IPS DF 19.7 (cell line): Measurements from ENCODE around the gene ATPAF2.
A peak's percentile ranks its signal among the peaks of the same experiment; 100 is the strongest.

Source experiments
- DNase-seq: peaks from one replicate; pipeline ENCODE4 v3.0.0-alpha.2; 2013; ENCODE audit warnings: low read depth, low spot score

Gene ATPAF2

DNA sequence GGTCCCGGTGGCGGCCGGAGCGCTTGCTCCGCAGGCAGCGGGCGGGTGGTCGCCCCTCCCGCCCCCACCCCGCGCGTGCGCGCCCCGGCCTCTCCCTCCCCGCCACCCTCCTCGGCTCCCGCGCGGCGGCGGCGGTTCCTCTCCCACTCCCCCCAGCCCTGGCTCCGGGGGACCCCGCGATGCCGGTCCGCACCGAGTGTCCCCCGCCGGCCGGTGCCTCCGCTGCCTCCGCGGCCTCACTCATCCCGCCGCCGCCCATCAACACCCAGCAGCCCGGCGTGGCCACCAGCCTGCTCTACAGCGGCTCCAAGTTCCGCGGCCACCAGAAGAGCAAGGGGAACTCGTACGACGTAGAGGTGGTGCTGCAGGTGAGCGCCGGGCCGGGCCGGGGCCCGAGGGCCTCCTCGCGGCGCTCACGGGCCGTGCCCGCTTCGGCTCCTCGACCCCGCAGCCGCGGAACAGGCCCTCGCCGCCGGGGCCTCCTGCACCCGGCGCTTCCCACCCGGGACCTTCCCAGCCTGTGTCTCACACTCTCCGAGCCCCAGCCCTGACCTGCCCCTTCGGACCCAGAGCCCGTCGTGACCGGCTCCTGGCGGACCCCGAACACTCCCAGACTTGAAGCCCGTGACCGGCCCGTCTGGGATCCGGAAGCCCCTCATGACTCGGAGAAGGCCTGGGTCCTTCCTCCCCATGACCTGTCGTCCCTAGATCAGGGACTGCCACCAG, 730 bp upstream of the ATPAF2 start:
- DNase-seq = no peak

DNA sequence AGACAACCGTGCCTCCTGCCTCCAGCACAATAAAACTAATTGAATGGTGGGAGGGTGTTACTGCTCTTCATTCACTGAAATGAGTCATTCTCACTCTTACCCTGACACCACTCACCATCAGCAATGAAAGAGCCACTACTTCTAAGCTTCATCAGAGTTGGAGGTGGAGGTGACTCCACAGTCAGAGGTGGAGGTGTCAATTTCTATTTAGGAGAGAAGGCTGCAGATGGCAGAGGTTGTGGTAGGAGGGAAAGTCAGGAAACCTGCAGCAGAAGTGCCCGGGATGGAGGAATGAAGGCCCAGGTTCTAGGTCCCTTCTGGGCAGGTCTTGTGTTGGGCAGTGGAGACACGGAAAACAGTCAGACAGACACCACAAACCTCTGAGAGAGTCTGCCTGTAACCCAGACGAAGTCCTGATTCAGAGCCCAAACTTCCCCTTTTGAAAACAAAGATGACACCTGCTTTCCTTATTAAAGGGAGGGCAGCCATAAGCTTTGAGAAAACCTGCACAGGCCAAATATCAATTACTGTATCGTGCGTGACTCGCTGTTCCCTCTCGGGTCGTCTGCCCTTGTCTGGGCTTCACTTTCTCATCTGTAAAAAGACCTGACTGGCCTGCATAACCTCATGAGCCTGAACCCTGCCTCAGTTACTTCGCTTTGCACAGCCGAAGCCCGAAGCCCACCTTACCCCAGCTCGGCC, 668 bp downstream of the ATPAF2 start:
- no peak for DNase-seq

DNA sequence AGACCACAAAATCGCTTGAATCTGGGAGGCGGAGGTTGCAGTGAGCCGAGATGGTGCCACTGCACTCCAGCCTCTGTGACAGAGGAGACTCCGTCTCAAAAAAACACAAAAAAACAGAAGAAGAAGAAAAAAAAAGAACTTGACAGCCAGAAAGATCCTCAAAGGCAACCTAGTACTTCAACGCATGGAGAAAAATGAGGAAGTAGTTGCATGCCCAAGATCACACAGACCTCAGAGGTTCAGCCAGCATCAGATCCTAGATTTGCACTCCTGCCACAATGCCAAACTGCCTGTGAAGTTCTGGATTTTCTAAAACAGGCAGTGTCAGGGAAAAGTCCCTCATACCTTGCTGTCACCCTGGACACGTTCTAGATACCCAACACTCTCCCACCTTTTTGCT, 1.5 kb downstream of the ATPAF2 start:
- no peak for DNase-seq

DNA sequence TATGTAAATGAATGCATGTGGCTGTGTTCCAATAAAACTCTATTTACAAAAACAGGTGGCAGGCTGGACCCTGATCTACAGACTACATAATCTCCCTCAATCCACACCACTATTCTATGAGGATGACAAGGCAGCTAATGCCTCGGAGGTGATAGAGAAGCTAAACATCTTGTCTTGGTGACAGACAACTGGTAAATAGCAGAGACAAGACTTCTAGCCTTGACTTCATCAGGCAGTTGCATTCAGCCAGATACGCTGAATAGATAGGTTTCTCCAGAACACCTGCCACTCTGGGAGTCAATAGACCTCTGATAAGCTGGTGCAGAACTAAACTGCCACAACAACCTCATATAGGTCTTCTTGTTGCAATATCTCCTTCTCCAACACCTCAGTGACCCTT, 3.3 kb downstream of the ATPAF2 start:
- DNase-seq = no peak

DNA sequence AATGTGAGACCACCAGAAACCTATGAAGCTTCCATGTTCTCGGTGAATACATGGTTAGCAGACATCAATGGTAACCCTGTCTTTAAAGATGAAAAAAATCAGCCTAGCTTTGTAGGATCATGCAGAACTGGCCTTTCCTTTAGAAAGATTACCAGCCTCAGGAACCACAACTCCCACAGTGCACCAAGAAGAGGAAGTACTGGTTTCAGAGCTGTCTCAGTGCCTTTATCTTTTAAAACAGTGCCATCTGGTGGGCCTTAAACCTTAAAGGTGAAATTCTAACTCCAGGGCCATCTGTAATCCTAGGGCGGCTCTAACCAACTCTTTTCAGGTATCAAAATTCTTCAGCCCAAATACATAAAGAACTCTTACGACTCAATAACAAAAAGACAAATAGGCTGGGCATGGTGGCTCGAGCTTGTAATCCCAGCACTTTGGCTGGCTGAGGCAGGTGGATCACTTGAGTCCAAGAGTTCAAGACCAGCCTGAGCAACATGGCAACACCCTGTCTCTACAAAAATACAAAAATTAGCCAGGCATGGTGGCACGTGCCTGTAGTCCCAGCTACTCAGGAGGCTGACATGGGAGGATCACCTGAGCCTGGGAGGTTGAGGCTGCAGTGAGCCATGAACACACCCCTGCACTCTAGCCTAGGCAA, 5.4 kb downstream of the ATPAF2 start:
- DNase-seq = peak; percentile 40

DNA sequence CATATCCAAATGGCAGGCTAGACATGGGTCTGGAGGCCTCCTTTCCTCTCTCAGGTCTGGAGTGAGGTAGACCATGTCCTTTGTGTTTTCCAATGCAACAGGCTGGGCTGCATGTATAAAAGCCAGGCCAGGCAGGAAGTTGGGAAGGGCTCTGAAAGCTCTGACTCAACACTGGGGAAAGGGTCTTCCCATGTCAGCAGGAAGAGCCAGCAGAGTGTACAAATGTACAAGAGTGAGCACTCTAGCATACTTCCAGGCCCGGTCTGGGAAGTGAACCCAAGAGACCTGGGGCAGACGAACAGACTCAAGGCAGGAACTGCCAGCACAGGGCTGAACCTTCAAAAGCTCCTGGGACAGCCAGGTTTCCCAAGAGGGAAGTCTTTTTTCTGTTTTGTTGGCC, 7.0 kb downstream of the ATPAF2 start:
- no peak for DNase-seq

DNA sequence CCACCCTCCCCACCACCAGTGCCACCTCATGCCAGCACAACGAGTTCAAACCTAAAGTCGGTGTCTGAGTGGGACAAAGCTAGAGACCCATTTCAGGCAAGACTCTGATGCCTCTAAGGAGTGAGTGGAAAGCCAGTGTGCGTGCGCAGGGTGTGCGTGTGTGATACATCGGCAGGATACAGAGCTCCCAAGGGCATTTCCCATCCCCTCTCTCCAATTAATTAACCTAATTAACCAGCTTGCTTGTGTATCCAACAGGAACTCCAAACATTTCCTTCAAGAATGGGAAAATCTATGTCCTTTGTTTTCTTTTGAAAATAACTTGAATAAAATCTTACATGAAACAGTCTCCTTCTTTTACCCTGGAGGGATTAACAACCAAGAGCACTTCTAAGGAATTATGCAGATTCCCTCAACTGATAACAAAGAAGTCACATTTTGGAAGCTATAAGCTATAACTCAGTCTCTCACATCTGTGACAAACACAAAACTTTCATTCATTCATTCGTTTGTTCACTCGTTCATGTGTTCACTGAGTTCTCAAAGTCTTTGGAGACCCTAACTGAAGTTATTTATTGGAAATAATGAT, 9.9 kb downstream of the ATPAF2 start:
- DNase-seq = no peak

DNA sequence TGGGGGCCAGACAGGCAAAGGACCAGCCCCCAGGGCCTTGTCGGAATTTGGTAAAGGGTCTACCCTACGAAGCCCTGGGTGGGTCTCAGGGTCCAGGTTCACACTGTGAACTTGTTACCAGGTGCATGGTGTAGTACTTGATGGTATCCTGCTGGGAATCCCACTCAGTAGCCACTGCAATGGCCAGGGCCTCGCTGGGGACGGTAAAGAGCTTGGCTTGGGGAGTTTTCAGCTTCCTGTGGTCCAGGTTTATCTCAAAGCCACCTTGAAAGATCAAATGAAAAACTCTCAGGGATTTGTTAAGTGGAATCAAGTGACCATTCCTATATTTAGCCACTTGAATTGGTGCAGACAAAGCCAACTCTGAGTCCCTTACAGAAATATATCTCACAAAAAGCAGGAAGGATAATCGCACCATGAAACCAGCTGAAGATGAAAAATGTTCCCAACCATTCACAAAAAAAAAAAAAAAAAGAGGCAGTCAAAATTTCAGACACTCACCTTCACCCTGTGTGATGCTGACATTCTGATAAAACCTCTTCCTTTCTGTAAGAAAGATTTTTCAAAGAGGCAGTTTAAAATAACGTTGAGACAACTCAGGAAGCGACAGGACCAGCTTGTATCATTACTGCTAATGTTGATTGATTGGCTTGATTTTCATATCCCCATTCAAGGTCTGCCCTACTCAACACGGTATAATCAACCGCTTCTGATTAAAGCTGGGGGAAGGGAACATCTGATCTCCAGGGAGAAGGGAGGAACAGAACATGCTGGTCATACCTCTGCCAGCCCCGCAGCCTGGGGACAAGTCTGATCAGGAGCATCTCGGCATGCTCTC, 10.6 kb downstream of the ATPAF2 start:
- no peak for DNase-seq

DNA sequence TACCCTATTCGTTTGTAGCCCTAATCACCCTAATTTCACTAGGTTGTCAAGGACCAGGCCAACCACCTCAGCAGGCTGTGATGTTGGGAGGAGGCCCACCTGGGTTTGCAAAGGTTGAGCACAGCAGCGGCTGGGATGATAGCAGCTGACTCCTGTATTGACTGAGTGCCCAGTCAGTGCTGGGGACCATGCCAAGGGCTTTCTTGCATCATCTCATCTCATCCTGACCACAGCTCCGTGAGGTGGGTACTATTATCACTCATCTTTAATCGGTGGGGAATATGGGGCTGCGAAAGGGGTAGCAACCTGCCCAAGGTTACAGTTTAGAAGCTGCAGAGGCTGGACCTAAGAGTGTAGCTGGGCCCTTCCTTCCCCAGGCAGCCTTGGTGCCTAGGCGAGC, 11.7 kb downstream of the ATPAF2 start:
- no peak for DNase-seq

DNA sequence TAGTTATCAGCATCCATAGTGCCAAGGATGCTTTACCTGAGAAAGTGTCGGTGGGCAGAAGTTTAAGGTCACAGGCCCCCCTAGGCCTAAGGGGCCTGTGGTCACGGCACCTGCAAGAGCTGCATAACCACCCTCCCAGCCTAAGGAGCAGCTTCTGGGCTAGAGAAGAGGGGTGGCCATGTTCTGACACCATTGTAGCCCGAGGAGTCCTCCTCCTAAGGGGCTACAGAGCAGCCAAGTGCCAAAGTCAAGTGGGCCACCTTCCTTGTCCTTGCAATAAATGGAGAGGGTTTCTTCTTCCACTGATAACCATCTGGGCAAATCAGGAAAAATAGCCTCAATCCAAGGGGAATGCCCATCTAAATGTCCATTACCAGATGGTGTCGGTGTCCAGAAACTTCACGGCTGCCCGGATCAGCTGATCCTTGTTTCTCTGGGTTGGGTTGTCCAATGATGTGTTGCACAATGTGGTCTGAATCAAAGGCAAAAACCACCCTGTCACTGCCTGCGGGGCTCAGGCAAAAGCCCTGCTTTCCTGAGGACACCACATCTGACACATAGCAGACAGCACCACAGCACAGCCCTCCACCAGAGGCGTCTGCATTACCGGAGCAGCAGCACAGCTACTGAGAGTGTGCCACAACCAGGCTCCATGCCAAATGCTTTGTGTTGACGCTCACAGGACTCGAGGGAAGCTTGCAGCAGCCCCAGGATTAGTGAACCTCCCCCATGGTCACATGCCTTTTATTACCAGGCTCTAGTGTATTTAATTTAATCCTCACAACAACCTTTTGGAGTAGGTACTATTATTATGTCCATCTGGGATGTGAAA, 12.8 kb downstream of the ATPAF2 start:
- no peak for DNase-seq

DNA sequence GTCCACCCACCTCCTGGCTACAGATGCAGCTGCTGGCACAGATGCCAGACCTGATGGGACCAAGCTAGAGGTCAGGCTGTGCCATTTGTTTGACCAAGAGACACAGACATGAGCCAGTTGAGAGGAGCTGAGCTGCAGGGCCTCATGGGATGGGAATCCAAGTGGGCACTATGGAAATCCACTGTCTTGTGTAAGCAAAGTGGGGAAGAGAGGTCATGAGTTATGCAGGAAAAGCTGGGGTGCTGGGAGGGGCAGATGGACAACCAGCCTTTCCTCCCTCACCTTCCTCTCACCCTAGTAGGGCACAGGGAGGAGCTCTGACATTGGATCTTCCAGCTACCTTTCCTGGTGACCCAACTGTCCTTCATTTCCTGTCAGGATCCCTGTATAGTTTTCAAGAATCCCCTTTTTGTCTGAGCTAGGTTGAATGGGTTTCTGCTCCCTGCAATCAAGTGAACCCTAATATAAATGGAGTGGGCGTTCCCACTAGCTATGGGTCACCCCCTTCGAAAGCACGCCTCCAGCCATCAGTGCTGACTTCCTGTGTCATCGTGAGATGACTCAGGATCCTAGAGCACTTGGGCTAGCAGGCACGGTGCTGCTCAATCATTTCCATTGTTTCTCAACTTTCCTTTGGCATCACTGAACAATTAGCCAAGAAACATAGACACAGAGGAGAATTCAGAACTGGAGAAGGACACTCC, 13.6 kb downstream of the ATPAF2 start:
- no peak for DNase-seq

DNA sequence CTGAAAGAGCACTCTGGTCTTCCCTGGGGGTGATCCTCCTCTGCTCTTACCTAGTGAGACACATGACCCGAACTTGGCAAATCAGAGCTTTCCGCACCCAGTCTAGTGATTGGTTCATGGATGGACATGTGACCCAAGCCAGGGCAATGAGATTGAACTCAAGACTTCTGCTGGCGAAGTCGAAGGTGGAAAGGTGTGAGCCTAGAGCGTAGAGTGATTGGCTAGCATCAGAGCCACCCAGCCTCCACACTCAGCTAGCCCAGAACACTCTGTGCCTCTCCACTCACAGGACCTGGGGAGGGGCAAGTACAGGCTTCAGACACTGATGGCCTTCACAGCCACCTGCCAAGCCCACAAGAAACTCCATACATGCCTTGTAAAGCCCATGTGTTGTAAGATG, 17.6 kb downstream of the ATPAF2 start:
- no peak for DNase-seq

DNA sequence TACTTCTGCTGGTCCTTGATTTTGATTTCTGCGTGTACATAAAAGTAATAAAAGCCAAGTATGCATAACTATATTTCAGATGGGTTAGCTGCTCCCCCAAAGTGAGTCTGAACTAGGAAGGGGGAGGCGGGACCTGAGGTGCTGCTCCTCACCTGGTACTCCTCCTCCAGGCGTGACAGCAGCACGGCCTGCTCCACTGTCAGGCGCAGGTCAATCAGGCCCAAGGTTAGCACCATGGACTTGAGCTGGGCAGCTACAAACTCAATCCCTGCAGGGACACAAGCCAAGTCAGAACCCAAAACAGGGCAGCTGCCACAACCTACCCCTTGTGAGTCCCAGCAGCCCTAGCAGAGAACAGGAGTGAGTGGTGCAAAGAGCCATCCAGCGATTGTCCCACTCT, 18.0 kb downstream of the ATPAF2 start:
- DNase-seq = no peak

DNA sequence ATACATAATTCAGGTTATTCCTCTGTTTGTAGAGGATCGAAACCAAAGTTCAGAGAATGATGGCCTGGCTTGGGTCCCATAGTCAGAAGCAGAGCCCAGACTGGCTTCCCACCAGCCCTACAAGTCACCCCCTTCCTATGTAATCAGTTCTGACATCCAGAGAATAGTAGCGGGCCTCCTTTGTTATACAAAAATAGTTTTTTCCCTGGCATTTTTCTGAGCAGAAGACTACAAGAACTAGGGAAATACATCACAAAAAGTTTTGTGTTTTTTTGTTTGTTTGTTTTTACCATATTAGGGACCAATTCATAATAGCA, 19.2 kb downstream of the ATPAF2 start:
- DNase-seq = no peak

DNA sequence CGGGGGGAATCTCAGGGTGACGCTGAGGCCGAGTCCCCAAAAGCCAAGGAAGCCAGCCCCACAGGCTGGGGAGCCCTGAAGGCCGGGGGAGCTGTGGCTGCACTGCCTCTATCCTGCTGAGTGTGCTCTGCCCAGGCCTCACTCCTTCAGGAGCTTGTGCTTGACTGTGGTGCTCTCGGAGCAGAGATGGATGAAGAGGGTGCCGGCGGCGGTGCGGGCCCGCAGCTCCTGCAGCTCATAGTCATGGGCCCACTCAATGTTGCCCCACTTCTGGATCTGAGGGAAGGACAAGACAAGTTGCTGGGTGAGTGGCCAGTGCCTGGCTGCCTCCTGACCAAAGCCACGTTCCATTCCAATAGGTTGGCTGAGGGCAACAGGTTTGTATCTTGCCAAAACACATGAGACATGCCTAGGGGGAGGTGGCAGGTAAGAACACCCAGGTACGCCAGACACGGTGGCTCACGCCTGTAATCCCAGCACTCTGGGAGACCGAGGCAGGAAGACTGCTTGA, 20.5 kb downstream of the ATPAF2 start:
- DNase-seq = no peak

DNA sequence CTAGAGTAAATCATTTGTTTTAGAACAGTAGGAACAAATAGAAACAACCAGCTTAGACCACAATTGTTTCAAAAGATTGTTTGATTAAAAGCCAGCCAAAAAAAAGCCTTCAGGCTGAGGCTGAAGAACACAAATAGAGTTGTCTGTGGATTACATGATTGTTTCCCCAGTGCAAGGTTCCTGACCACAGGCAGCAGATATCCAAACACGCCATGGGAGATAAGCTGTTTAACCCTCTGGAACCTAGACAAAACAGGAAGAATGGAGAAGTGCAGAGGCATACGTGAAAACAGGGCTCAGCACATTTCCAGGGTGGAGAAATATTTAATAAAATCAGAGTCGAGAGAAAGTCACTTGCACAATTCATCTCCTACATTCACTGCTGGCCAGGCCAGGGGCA, 21.0 kb downstream of the ATPAF2 start:
- DNase-seq = no peak

DNA sequence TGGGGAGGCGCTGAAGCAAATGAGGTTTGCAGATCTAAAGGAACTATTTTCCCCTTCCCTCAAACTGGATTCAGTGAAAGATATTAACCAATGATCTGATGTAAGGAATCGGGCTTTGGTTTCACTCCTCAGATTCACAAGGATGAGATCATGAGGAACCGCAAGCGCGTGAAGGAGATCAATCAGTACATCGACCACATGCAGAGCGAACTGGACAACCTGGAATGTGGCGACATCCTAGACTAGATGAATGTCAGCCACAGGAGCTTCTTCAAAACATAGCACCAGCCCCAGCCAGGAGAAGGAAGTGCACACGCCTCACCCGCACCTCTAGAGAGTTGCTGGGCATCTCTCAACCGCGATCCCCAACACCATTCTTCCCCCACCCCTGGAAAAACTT, 22.5 kb downstream of the ATPAF2 start:
- DNase-seq = no peak

DNA sequence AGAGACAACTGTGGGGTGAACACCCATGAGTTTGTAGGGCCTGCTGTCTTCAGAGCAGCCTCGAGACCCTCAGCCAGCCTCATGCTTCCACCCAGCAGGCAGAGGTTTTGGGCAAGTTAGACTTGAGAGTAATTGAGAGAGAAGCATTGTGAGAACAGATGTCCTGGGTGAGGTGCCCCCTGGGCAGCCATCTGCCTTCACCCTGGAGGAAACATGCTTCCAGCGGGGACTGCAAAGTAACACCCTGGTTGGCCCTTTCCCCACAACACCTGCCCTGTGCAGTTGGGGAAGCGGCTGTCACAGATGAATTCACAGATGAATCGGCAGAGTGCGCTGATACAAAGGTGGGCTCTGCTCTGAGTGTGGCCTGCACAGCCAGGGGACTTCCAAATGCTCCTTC, 23.4 kb downstream of the ATPAF2 start:
- no peak for DNase-seq

DNA sequence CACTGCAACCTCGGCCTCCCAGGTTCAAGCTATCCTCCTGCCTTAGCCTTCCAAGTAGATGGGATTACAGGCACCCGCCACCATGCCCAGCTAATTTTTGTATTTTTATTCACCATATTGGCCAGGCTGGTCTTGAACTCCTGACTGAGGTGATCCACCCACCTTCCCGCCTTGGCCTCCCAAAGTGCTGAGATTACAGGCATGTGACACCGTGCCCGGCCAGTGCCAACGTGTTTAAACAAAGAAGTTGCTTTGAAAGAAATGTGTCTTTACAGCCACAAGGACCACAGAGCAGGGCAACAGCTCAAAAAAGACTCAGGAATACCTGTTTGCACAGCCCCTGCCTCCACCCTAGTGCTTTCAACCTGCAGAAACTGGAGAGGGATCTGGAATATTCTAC, 25.0 kb downstream of the ATPAF2 start:
- no peak for DNase-seq

DNA sequence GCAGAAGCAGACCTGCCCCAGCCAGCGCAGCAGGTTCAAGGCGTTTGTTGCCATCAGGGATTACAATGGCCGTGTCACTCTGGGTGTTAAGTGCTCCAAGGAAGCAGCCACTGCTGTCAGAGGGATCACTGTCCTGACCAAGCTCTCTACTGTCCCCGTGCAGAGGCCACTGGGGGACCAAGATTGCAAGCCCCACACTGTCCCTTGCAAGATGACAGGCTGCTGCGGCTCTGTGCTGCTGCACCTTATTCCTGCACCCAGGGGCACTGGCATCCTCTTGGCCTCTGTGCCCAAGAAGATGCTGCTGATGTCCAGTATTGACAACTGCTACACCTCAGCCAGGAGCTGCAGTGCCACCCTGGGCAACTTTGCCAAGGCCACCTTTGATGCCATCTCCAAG, 27.7 kb downstream of the ATPAF2 start:
- no peak for DNase-seq
